ENCODE results near the gene WBP2NL. TPM values are rescaled to one million over a fixed set of nuclear protein-coding genes. Genes with fewer than 3 reads are reported as not detected.

The WBP2NL gene
- total RNA-seq, 4 donors from 2014 or later = 2.1 to 4.0 (median 3.4) TPM

- Histone ChIP-seq H3K4me3 (peak overlapping the region; percentile 54 to 74 (median 64)), H3K27ac (peak overlapping the region; percentile 81 to 87 (median 86)), H3K36me3 (peaks cover 0 to 7% (median 0%) of the 10 kb centered on the region in 3 donors), H3K4me1 (peaks cover 0 to 33% (median 12%) of the 10 kb centered on the region in 4 donors), H3K9me3 (no peaks in the 10 kb centered on the region), H3K27me3 (no peaks in the 10 kb centered on the region)
- TF ChIP-seq CTCF (IDR thresholded peaks at IDR 0.05) (no peak), POLR2A (IDR thresholded peaks at IDR 0.05) (no peak)
- peak in 1 of 3 donors; percentile 44 for DNase-seq
Observed at GRCh38 chr22:42074846-42075676, 76.5 kb downstream of the WBP2NL start.

- peak in 1 of 3 donors; percentile 33 for DNase-seq
- Histone ChIP-seq H3K27ac (no peak overlapping the region), H3K4me1 (peaks cover 0 to 32% (median 8%) of the 10 kb centered on the region in 4 donors)
Observed at GRCh38 chr22:42076764-42077485, 78.3 kb downstream of the WBP2NL start.

GRCh38 chr22:42077486-42078125 lies 79.0 kb downstream of the WBP2NL start:
- peaks cover 0 to 31% (median 8%) of the 10 kb centered on the region in 4 donors for H3K4me1 ChIP-seq
- H3K27ac ChIP-seq = peak overlapping the region in 3 of 4 donors; percentile 97 to 99 (median 97)
- H3K9me3 ChIP-seq = no peaks in the 10 kb centered on the region
- peaks cover 0 to 11% (median 0%) of the 10 kb centered on the region in 3 donors for H3K36me3 ChIP-seq
- H3K27me3 ChIP-seq = no peaks in the 10 kb centered on the region
- no peak for TF ChIP-seq CTCF (IDR thresholded peaks at IDR 0.05)
- TF ChIP-seq POLR2A (IDR thresholded peaks at IDR 0.05) = no peak
- no peak overlapping the region for H3K4me3 ChIP-seq
- peak in 1 of 3 donors; percentile 48 for DNase-seq

More at GRCh38 chr22:42076764-42077485, 78.3 kb downstream of the WBP2NL start:
- H3K4me3 ChIP-seq = no peak overlapping the region
- no peak for TF ChIP-seq CTCF (IDR thresholded peaks at IDR 0.05)
- TF ChIP-seq POLR2A (IDR thresholded peaks at IDR 0.05) = no peak
- H3K36me3 ChIP-seq = peaks cover 0 to 7% (median 0%) of the 10 kb centered on the region in 3 donors
- H3K27me3 ChIP-seq = no peaks in the 10 kb centered on the region
- H3K9me3 ChIP-seq = no peaks in the 10 kb centered on the region

Small RNAs within 50 kb of the gene (small RNA-seq; reads per million reads assigned to genes)
- gene SNORD13P1 = 0 reads per million in 2 donors

Other genes starting within 250 kb of the WBP2NL start
- 10 to 100 TPM in 2 of 4 donors, 1 to 10 TPM in 2; 8.1 to 20.6 (median 10.2) TPM for gene CCDC134, start 198.1 kb upstream of the WBP2NL start, total RNA-seq
- 100 to 1,000 TPM in 3 of 4 donors, 10 to 100 TPM in 1; 66.0 to 221 (median 144) TPM for gene SREBF2, start 165.7 kb upstream of the WBP2NL start, total RNA-seq
- not detected for gene SHISA8, start 83.7 kb upstream of the WBP2NL start, total RNA-seq
- gene TNFRSF13C, start 72.0 kb upstream of the WBP2NL start, total RNA-seq = 10 to 100 TPM in 1 of 4 donors, 1 to 10 TPM in 2, under 1 TPM in 1; 0.35 to 52.8 (median 3.2) TPM
- 10 to 100 TPM; 14.2 to 71.0 (median 17.8) TPM for gene CENPM, start 51.6 kb upstream of the WBP2NL start, total RNA-seq
- not detected for gene SEPTIN3, start 29.3 kb upstream of the WBP2NL start, total RNA-seq
- 100 to 1,000 TPM in 1 of 4 donors, 10 to 100 TPM in 3; 31.4 to 102 (median 86.9) TPM for gene NAGA, start 72.0 kb downstream of the WBP2NL start, total RNA-seq
- gene PHETA2, start 75.5 kb downstream of the WBP2NL start, total RNA-seq = 10 to 100 TPM in 1 of 4 donors, 1 to 10 TPM in 3; 5.8 to 14.6 (median 7.6) TPM
- gene SMDT1, start 80.9 kb downstream of the WBP2NL start, total RNA-seq = 10 to 100 TPM in 3 of 4 donors, 1 to 10 TPM in 1; 9.9 to 18.2 (median 17.0) TPM
- 10 to 100 TPM; 57.2 to 88.1 (median 61.0) TPM for gene NDUFA6, start 92.0 kb downstream of the WBP2NL start, total RNA-seq
- gene CYP2D6, start 132.0 kb downstream of the WBP2NL start, total RNA-seq = 100 to 1,000 TPM in 2 of 4 donors, 10 to 100 TPM in 2; 18.2 to 329 (median 117) TPM